Non-pigmented ciliary epithelial cell (primary cell): ENCODE results near the gene TNS1.

Experiments
- DNase-seq: peaks from one replicate; pipeline ENCODE4 v3.0.0-alpha.2; 2010; ENCODE audit warnings: low read depth

TNS1 gene

DNA sequence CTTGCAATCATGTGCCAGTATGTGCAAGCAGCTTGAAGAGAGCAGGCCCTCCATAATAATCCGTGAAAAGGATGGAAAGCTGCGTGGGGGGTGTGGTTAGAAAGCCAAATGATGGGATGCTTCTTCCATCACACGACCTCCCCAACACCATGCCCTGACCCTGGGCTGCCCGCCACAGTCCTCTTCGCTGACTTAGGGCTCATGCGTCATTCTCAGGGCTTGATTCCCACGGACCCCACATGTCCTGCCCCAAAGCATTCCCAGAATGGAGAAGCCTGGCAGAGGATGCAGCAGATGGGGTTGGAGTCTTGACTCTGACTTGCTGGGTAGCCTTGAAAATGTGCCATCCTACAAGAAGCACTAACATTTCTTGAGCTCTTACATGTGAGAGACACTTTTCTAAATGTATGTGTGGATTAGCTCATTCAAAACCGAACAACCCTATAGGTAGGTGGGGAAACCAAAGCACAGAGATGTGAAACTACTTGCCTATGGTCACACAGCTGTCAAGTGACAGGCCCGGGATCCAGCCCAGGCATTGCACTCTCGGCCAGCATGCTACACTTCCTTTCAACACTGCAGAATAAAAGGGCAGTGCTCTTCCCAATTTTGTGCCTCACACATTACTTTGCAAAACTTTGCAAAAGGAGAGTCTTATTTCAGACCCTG is 3.7 kb downstream of the TNS1 start:
- no peak for DNase-seq

DNA sequence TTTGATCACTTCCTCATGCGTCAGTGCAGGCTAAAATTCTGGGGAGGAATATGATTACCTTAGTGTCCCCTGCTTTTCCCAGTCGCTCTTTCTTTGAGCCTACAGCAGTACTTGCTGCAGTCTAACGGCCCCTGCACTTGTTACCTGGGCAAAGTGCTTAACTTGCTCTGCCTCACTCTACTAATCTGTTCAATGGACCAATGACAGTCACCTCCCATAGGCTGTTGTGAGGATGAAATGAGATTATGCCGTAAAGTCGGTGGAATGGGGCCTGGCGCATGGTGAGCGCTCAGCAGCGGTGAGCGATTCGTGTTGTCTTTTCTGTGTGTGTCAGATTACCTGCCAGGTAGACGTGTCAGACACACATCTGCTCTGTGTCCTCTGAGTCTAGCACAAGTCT is 5.3 kb downstream of the TNS1 start:
- DNase-seq = no peak

DNA sequence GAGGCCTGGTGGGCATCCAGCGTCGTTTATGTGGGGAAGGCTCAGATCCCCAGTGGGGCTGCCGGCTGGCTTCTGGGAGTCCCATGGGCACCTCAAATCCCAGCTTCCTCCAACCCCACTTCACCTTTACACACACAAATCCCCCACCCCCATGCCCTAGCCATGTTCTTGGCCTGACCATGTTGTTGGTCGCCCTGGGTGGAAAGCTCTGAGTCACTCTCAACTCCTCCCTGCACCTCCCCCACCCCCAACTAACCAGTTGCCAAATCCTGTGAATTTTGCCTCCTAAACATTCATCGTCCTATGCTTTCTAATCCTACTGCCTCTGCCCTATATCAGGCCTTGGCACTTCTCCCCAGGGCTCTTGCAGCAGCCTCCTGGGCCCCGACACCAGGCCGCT is 6.4 kb downstream of the TNS1 start:
- no peak for DNase-seq

DNA sequence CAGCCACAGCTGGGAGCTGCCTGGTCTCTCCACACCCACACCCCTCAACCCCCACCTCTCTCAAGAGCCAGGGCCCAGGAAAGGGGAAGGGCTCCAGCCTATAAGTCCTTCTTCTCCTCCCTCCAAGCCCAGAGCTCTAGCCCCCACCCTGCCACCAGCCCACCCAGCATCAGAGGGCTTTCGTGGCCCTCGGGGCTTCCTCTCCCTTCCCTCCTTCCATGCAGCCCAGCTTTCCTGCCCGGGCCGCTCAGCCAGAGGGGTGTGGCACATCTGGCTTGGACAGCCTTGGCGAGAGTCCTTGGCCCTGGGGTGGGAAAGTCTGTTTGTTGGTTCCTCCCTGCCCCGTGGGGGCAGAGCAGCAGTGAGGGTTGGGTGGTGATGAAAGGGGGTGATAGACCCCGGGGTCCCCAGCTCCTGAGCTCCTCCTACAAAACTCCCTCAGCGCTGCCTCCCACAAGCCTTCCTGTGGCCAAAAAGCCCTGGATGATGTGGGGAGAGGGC is 7.0 kb downstream of the TNS1 start:
- DNase-seq = no peak

DNA sequence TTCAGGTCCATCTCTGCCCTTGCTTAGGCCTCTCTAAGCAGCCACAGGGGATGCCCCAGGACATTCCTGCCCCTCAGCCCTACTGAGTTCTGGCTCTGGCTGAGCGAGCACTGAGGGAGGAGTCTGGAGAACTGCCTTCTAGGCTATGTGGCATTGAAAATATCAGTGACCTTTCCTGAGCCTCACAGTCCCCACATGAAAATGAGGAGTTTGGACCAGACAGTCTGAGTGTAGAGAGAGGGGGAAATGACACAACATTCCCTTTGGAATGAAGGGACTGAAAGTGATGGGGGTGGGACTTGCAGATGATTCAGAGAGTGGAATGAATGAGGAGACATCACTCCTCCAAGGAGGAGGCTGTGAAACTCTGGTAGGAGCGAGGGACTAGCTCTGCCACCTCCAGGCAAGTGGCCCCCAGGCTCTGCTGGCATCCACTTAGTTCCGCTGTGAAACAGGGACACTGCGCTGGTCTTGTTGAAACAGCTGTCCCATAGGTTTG is 8.0 kb downstream of the TNS1 start:
- DNase-seq = no peak

DNA sequence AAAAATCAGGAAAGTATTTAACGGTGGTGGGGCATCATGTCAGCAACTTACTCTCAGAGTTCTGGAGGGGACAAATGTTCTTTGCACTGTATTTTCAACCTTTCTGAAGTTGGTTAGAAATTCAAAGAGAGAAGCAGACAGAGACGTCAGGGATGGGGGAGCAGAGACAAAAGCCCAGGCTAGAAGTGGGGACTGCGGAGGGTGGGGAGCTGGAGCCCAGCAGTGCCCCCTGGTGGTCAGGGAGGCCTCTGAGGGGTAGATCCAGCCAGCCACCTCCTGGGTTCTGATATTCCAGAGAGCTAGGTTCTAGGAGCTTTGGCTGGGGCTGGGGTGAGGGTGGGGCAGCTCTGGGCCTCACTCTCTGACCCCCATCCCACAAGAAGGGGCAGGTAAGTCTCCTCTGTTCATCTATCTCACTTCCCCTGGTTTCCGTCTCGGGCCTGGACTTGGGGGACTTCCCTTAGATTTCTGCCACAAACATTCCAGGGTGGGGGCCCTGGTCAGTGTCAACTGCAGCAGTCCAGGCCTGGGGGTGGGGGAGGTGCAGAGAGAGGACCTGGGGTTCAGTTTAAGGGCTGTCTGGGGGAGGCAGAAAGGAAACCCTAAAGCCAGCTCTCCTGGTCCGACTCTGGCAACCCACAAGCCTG is 8.9 kb downstream of the TNS1 start:
- DNase-seq = no peak

DNA sequence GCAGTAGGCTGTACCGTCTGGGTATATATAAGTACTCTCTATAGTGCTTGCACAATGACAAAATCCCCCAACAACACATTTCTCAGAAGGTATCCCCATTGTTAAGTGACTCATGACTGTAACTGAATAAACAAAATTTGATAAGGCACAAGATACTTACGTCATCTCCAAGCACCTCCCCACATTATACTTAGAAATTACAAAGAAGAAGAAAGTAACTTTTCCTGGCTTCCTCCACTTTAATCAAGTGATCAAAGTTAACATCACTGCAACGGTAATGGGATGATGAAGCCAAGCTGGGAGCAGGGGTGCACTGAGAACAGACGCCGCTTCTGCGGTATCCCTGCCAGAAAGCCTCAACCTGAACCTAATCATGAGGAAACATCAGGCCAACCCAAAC is 9.7 kb downstream of the TNS1 start:
- DNase-seq = peak; percentile 76

DNA sequence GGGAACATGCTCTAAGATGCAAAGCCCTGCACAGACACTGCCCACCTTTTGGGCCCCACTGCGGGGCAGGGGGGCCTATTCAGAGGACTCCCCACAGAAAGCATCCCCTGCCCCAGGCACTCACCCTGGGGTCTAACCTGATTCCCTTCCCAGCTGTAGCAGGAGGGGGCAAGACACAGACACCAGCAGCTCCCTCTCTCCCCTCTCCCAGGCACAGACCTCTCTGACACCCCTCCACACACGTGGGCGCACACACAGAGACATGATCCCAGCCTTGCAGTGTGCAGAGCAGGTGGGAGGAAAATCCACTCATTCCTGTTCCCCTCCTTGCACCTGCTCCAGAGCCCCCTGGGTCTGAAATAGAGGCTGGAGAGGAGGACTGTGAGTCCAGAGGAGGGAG is 10.7 kb downstream of the TNS1 start:
- no peak for DNase-seq

DNA sequence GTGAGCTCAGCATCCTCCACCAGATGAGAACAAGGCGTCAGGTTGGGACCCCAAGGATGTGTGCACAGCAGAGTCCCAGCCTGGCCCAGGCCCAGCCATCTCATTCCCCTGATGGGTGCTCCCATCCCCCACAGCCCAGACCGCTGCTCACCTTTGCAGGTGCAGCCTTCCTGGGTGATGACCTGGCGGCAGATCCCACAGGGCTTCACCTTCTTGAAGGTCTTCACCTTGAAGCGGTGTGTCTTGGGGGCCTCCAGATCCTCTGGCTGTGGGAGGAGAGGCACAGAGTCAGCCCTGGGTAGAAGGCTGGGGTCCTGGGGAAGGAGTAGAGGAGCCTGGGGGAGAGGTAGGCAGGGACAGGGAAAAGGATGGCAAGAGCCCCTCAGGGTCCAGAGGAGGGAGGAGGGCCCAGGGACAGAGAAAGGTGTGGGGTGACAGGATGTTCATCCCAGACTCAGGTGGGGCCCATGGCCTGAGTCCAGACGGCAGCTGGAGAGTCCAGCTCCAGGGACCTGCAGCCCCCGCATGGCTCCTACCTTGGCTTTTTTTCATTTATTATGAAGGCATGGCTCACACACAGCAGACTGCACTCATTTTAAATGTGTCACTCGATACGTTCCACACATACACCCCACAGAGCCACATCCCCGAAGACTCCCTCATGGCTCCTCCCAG is 11.9 kb downstream of the TNS1 start:
- no peak for DNase-seq

DNA sequence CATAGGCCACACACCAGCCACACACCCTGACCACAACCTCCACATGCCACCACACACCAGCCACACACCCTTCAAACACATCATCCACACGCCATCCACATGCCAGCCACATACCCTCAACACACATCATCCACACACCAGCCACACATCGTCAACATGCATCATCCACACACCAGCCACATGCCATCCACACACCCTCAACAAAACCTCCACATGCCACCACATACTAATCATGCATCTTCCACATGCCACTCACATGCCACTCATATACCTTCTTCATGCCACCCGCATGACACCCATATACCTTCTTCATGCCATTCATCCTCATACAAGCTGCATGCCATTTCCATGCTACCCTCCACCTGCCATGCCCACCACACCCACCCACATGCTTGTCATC is 12.4 kb downstream of the TNS1 start:
- DNase-seq = no peak

DNA sequence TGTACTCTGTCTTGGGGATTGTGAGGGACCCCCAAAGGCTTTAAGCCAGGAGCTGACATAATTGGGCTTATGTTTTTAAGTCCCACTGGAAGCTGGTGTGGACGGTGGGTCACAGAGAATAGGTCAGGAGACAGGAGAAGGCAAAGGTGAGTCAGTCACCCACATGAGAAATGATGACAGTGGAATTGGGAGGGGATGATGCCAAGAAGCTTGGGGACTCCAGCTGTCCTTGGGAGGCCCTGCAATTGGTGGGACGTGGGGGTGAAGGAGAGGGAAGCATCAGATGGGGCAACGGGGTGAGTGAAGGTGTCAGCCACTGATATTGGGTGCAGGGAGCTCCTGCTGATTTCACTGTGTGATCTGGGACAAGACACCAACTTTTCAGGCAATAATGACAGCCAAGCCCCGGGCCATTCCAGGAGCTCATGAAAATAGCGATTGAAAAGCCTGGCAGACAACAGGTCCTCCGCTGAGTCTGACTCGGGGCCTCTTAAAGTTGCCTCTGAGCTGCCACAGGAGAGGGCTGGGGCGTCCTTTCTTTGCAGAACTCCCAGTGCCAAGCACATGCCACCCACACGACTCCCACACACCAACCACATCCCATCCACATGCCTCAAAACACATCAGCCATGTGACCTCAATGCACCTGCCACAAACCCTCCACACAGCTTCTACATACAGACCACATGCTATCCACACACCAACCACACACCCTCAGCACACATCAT is 13.4 kb downstream of the TNS1 start:
- DNase-seq = no peak

DNA sequence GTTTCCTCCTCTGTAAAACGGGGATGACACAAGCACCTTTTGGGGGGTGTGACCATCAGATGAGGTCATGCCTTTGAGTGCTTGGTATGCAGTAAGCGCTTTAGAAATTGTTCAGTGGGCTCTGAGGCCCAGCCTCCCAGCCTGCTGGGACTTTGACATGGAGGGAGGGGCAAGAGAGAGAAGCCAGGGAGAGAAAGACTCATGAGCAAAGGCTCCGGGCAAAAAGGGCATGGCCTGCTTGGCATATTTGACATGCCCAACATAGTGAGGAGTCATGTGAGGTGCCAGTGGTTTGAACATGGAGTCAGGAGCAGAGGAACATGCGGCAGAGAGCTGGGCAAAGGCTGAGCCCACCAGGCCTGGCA is 14.0 kb downstream of the TNS1 start:
- DNase-seq = no peak

DNA sequence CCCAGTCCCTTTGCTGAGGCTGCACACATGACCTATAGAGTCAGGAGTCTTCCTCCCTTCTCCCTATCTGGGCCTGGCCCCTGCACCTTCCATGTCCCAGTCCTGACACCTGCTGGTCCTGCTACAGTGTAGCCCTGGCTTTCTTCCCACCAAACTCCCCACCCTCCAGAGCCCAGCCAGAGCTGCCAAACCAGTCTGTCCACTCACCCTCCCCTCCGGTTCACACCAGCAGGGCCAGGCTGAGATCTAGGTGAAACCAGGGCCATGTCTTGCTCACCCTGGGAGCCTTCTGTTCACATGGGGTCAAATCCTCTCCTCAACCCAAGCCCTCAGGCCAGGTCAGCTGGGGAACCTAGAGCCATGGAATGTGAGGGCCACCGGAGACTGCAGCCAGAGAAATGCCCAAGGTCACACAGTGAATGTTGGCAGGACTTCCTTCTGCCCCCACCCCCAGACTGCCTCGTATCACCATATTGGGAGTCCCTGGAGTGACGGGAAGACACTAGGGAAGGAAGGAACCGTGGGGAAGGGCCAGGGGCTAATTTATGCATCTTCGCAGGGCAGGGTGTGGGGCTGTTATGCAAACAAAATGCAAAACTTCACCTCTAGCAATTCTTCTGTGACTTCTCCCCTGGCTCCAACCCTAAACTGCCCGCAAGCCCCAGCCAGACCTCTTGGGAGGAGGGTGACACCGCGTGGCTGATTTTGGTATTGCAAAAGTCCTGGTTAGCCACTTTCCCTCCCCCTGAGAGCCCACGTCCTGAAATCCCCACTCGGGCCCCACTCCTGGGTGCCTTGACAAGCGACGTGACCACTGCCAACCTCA is 14.6 kb downstream of the TNS1 start:
- DNase-seq = no peak

DNA sequence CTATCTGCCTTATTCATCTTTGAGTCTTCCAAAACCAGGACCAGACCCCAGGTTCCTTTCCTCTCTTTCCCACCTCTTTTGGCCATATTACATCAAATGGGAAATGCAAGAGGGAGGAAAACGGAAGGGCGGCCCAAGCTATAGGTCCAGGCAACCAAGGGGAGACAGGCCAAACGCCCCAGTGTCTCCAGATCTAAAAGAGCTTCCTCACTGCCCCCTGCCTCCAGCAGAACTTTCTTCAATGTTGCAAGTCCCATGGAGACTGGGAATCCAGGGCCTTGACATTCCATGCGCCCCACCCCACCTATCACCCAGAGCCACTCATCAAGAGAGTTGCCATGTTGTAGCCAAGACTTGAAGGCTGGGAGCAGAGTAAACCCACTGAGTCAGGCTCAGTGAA is 15.4 kb downstream of the TNS1 start:
- DNase-seq = no peak

DNA sequence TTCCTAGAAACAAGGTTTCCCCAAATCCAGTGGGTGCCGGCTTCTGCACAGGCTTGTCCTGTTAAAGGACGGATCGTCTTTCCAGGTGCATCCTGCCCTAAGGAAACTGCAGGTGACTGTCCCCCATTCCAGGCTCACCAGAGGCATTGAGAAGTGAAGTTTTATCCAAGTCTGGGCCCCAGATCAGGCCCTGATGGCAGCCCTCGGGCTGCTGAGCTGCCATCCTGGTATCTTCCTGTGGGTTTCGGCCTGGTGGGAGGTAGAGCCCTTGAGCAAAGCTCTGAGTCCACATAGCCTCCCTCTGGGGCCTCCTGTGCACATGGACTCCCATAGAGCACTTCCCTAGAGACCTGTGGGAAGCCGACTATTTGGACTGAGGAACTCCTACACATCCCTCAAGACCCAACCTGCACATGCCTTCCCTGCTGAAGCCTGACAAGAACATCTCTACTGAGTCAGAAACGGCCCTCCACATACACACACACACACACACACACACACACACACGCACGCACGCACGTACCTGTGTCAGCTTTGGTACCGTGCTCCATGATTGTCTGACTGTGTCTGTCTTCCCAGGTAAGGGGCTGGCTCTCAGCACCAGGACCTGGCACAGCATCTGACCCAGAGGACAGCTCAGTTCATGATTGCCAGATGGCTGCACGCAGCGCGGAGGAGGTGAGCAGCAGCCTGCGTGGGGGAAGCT is 16.4 kb downstream of the TNS1 start:
- no peak for DNase-seq

DNA sequence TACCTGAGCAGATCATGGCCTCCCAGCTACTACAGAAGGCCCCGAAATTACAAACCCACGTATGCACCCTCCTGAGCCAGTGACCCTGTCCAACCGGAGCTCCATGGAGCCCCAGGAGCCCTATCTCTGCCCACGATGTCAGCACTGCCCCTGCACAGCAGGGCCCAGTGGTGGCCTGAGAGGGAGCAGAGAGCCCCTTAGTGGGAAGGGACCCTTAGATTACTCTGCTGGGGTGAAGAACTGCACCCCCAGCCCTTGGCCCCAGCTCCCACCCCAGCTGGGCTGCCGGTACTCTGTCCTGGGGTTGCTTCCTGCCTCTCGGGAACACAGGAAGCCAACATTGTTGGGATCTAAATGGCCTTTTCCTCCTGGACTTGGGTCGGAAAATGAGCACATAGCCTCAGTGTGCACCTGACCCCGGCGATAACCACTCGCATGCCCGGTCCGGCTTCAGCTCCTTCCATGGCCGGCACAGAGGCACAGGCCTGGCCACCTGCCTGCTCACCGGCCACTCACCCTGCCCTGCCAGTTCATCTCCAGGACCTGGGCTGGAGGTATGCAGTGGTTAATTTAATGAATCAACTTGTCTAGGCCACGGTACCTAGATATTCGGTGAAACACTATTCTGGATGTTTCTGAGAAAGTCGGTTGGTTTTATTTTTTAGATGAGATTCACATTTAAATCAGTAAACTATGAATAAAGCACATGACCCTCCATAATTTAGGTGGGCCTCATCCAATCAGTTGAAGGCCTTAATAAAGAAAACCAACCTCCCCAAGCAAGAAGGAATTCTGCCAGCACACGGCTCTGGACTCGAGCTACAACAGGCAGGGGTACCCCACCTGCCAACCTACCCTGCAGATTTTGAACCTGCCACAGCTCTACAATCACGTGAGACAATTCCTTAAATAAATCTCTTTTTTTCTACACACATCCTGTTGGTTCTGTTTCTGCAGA is 19.2 kb downstream of the TNS1 start:
- DNase-seq = no peak

DNA sequence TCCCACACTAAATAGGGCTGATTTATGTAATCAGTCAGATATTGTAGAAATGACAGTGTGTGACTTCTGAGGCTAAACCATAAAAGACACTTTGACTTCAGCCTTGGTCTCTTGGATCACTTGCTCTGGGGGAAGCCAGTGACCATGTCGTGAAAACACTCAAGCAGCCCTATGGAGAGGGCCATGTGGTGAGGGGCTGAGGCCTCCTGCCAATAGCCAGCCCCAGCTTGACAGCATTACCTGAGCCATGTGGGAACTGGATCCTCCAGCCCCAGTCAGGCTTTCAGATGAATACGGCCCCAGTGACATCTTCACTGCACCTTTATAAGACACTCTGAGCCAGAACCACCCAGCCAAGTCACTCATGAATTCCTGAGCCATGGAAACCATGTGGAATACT is 20.8 kb downstream of the TNS1 start:
- no peak for DNase-seq

DNA sequence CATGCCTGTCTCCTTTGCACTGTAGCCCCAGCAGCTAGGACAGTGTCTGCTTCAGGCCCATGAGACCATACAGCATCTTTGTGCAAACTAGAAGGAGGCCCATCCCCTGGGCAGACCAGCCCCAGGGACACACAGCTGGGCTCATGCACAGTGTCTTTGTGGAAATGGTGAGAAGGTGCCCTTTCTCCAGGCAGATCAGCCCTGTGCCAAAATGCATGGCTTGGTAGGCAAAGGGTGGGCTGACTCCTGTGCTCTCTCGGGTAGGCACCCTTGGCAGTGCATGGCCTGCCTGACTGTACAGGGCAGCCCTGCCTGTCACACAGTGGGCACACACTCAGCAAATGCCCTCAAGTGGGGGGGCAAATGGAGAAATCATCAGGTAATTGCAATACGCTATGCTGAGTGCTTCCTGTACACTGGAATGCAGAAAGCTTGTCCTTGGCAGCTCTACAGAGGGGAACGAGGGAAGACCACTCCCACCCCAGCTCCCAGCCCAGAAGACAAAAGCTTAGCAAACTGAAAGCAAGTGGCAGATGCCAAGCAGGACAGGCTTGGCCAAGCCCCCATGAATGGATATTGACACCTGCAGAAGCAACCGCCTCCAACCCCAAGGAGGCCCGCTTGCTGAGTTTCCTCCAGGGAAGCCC is 21.6 kb downstream of the TNS1 start:
- DNase-seq = no peak

DNA sequence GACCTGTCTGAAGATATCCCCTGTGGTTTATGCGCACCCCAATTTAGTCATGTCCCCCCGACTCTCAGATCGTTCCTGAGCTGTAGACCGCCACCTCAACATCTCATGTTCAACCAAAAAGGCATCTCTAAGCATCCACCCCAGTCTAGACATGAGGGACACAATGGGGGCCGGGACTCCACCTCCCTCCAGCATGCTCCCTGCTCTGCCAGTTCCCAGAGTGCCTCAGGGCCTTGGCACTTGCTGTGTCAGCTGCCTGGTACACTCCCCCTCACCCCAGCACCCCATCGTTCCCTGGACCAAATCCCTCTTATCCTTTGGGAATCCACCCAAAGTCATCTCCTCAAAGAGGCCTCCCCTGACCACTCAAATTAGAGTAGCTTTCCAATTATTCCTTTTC is 22.2 kb downstream of the TNS1 start:
- no peak for DNase-seq
